Nephron (organoid): ENCODE measurements around the gene C6orf47.

ENCODE experiments used
- H3K27ac Mint-ChIP-seq, 3 experiments: 2 replicates each; pipeline ENCODE4 v1.8.0; 2020; ENCODE audit warnings: mixed read lengths in 3 of 3, mild to moderate bottlenecking in 2 of 3, moderate library complexity in 1 of 3
- H3K27me3 Mint-ChIP-seq: 2 replicates; pipeline ENCODE4 v1.8.0; 2021; ENCODE audit warnings: low read depth, mild to moderate bottlenecking, moderate library complexity, mixed read lengths
- H3K36me3 Mint-ChIP-seq: 2 replicates; pipeline ENCODE4 v1.8.0; 2020; ENCODE audit warnings: low read depth, mixed read lengths
- H3K4me1 Mint-ChIP-seq: 2 replicates; pipeline ENCODE4 v1.8.0; 2020; ENCODE audit warnings: mixed read lengths
- H3K4me3 Mint-ChIP-seq, 3 experiments: 2 replicates each; pipeline ENCODE4 v1.8.0; 2020; ENCODE audit warnings: mild to moderate bottlenecking in 3 of 3, mixed read lengths in 3 of 3, moderate library complexity in 2 of 3
- H3K9me3 Mint-ChIP-seq: 2 replicates; pipeline ENCODE4 v1.8.0; 2020; ENCODE audit warnings: mixed read lengths
- CTCF ChIP-seq, 3 experiments: fragments of 200-600 bp; sonication (generic); IDR thresholded peaks; one replicate each; pipeline ENCODE4 v1.5.0; 2021; ENCODE audit warnings: antibody characterized with exemption in 3 of 3; ENCODE audit not compliant: unreplicated experiment in 3 of 3

Gene C6orf47

GRCh38 chr6:31676322-31676903 is 15.8 kb upstream of the C6orf47 start:
- peak overlapping the region in 1 of 3 experiments; percentile 30 for H3K27ac Mint-ChIP-seq
- H3K4me3 Mint-ChIP-seq, result peak overlapping the region in 1 of 3 experiments; percentile 24
- no peaks in the 10 kb centered on the region for H3K9me3 Mint-ChIP-seq
- peaks cover 18% of the 10 kb centered on the region for H3K36me3 Mint-ChIP-seq
- no peaks in the 10 kb centered on the region for H3K27me3 Mint-ChIP-seq
- H3K4me1 Mint-ChIP-seq, result peaks cover 11% of the 10 kb centered on the region
- TF ChIP-seq CTCF (IDR thresholded peaks at IDR 0.05; ENCODE audit: unreplicated experiment in 3 of 3), result no peak

- peaks cover 21% of the 10 kb centered on the region for H3K4me1 Mint-ChIP-seq
- no peaks in the 10 kb centered on the region for H3K27me3 Mint-ChIP-seq
- H3K4me3 Mint-ChIP-seq, result peak within 1 kb of the TSS; percentile 19 to 70 (median 25)
- H3K36me3 Mint-ChIP-seq, result peaks cover 62% of the 10 kb centered on the region
- no peak for TF ChIP-seq CTCF (IDR thresholded peaks at IDR 0.05; ENCODE audit: unreplicated experiment in 3 of 3)
- H3K9me3 Mint-ChIP-seq, result no peaks in the 10 kb centered on the region
- no peak within 1 kb of the TSS for H3K27ac Mint-ChIP-seq
Measured at GRCh38 chr6:31669676-31670075, 9.1 kb upstream of the C6orf47 start, which contains the start of gene LY6G5B. Gene LY6G5B, plus strand, starts transcription at chr6:31669976. Its CDS starts 975 bp downstream, at chr6:31670951.

- Mint-ChIP-seq H3K4me3 (peak overlapping the region; percentile 93 to 97 (median 95)), H3K9me3 (no peaks in the 10 kb centered on the region), H3K27ac (peak overlapping the region; percentile 97 to 99 (median 99)), H3K27me3 (no peaks in the 10 kb centered on the region), H3K4me1 (peaks cover 42% of the 10 kb centered on the region), H3K36me3 (peaks cover 61% of the 10 kb centered on the region)
- TF ChIP-seq CTCF (IDR thresholded peaks at IDR 0.05; ENCODE audit: unreplicated experiment in 3 of 3), result no peak
Measured at GRCh38 chr6:31666337-31666965, 5.9 kb upstream of the C6orf47 start.

GRCh38 chr6:31665501-31666336 is 5.1 kb upstream of the C6orf47 start, which contains the start of gene CSNK2B:
Gene CSNK2B, plus strand, starts transcription at chr6:31666080. Its CDS starts 752 bp downstream, at chr6:31666832.
- Mint-ChIP-seq H3K4me3 (peak within 1 kb of the TSS; percentile 93 to 97 (median 95)), H3K4me1 (peaks cover 47% of the 10 kb centered on the region), H3K9me3 (no peaks in the 10 kb centered on the region), H3K27ac (peak within 1 kb of the TSS; percentile 97 to 99 (median 99)), H3K27me3 (no peaks in the 10 kb centered on the region), H3K36me3 (peaks cover 54% of the 10 kb centered on the region)
- TF ChIP-seq CTCF (IDR thresholded peaks at IDR 0.05; ENCODE audit: unreplicated experiment in 3 of 3), result no peak

GRCh38 chr6:31664790-31665500 is 4.4 kb upstream of the C6orf47 start, which contains the start of gene GPANK1:
Gene GPANK1, minus strand, starts transcription at chr6:31664997. Its CDS starts 519 bp downstream, at chr6:31664478.
- peak within 1 kb of the TSS; percentile 97 to 99 (median 99) for H3K27ac Mint-ChIP-seq
- peaks cover 46% of the 10 kb centered on the region for H3K36me3 Mint-ChIP-seq
- no peak for TF ChIP-seq CTCF (IDR thresholded peaks at IDR 0.05; ENCODE audit: unreplicated experiment in 3 of 3)
- H3K27me3 Mint-ChIP-seq, result no peaks in the 10 kb centered on the region
- H3K9me3 Mint-ChIP-seq, result no peaks in the 10 kb centered on the region
- H3K4me3 Mint-ChIP-seq, result peak within 1 kb of the TSS; percentile 93 to 97 (median 95)
- peaks cover 52% of the 10 kb centered on the region for H3K4me1 Mint-ChIP-seq
